ENCODE measurements around the gene ATP6V0D1.

Gene ATP6V0D1

DNA sequence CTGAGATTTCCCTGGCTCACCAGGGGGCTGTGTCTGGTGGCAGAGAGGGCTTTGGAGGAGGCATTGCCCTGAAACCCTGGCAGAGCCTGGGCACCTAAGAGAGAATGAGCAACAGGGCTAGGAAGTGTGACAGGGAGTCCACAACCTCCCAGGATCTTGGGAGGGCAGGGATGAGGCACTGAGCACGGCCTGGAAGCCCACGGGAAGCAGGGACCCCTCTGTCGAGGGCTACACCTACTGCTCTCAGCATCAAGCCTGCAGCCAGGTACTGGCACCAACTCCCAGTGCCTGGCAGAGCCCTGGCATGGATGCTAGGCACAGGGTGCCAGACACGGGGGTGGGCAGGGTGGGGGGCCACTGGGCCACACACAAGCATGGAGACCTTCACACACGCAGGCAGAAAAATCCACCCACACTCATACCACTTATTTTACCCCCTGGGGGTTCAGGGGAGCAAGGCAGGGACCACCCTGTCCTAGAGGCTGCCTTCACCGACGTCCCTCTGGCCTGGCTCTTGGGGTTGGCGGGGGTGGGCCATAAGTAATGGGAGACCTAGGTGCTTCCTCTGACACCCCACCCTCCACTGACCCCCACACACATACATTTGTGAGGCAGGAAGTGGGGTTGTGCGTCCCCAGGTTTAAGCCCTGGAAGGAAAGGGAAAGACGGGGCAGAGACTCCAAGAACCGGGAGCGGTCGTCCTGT, 51.0 kb downstream of the ATP6V0D1 start:
- Histone ChIP-seq H3K9ac (ENCODE audit: low read depth, low read length) (peak overlapping the region; percentile 71; the same call in 1 of the 2 replicates), H3K36me3 (ENCODE audit: insufficient read depth, low read depth, low read length) (no peaks in the 10 kb centered on the region), H3K4me3 (ENCODE audit: low read length) (peak overlapping the region; percentile 70), H3K27me3 (ENCODE audit: insufficient read depth, low read length) (peaks cover 31% of the 10 kb centered on the region), H3K27ac (ENCODE audit: low read length) (no peak overlapping the region), H3K4me1 (ENCODE audit: insufficient read depth, low read length) (peaks cover 32% of the 10 kb centered on the region), H3K9me3 (ENCODE audit: insufficient read depth, low read depth, low read length) (no peaks in the 10 kb centered on the region)

DNA sequence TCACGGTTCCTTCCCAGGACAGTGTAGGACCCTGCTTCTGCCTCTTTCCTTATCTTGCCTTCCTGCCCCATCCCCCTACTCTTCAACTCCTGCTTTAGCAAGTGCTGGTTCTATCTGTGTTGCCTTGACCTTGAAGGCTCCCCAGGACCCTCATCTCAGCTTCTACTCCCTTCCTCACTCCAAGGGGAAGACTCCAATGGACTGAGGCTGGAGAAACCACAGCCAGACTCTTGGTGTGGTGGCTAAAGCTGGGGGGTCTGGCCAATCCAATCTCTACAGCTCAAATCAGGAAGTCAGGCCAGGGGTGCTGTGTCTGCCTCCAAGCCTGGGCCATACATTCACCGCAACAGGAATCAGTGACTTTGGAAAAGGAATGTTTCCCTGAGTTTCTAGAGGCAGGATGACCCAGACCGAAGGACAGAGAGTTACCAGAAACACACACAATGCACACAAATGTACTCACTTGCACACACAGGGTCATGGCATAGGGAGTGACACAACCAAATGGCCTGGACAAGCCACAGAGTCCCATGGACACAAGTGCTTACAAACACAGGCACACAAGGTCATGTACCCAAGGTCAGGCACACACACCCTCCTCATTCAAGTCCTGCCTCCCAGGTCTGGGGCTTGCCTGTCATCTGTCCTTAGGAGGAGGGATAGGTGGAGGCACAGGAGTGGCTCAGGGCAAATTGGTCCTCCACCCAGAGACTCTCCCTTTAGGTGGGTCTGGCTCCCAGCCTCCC, 51.7 kb downstream of the ATP6V0D1 start:
- H3K36me3 ChIP-seq (ENCODE audit: insufficient read depth, low read depth, low read length), result no peaks in the 10 kb centered on the region
- H3K27me3 ChIP-seq (ENCODE audit: insufficient read depth, low read length), result peaks cover 31% of the 10 kb centered on the region
- no peak overlapping the region; the same call in 1 of the 2 replicates for H3K4me3 ChIP-seq (ENCODE audit: low read length)
- H3K9ac ChIP-seq (ENCODE audit: low read depth, low read length), result no peak overlapping the region
- peaks cover 39% of the 10 kb centered on the region for H3K4me1 ChIP-seq (ENCODE audit: insufficient read depth, low read length)
- no peaks in the 10 kb centered on the region for H3K9me3 ChIP-seq (ENCODE audit: insufficient read depth, low read depth, low read length)
- H3K27ac ChIP-seq (ENCODE audit: low read length), result no peak overlapping the region

DNA sequence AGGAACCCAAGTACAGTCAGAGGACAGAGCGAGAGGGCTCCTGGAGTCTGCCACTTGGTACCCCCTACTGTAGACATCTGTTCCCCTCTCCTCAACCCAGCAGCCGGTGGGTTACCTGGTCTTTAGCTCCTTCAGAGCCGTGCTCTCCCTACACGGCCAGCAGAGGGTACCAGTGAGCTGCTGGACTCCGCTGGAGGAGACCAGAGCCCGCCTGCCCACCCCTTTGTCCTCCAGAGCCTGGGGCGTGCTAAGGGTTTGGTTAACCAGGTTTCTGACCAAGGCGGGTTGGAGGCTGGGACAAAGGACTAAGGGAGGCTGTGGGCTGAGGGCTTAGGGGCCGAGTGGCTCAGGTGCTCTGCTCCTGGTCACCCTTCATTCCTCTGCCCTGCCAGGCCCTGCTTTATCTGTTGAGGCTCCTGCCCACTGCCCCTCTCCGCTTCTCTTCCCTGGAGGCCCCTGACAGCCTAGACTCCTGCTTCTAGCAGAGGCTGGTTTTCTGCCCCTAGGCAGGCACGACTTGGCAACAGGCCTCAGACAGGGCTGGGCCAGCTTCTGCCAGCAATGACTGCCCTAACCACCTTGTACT, 52.7 kb downstream of the ATP6V0D1 start:
- H3K27me3 ChIP-seq (ENCODE audit: insufficient read depth, low read length), result peaks cover 31% of the 10 kb centered on the region
- H3K9me3 ChIP-seq (ENCODE audit: insufficient read depth, low read depth, low read length), result no peaks in the 10 kb centered on the region
- H3K9ac ChIP-seq (ENCODE audit: low read depth, low read length), result peak overlapping the region; percentile 34; the same call in 1 of the 2 replicates
- H3K4me1 ChIP-seq (ENCODE audit: insufficient read depth, low read length), result peaks cover 45% of the 10 kb centered on the region
- no peak overlapping the region for H3K27ac ChIP-seq (ENCODE audit: low read length)
- H3K36me3 ChIP-seq (ENCODE audit: insufficient read depth, low read depth, low read length), result no peaks in the 10 kb centered on the region
- no peak overlapping the region for H3K4me3 ChIP-seq (ENCODE audit: low read length)

DNA sequence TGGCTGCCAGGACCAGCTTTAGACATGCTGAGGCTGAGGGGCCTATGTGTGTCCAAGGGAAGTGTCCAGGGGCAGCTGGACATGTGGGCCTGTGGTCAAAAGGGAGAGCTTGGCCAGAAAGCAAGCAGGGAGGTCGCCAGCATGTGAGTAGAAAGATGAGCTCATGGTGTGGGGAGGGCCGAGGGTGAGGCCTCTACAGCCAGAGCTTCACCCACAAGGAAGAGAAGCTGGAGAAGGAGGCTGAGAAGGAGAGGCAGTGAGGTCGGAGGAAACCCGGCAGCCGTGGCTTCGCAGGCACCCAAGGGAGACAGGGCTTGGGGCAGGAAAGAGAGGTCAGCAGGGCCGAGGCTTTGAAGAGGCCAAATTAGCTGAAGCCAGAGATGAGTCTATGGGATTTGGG, 54.0 kb downstream of the ATP6V0D1 start:
- Histone ChIP-seq H3K9me3 (ENCODE audit: insufficient read depth, low read depth, low read length) (no peaks in the 10 kb centered on the region), H3K36me3 (ENCODE audit: insufficient read depth, low read depth, low read length) (no peaks in the 10 kb centered on the region), H3K9ac (ENCODE audit: low read depth, low read length) (no peak overlapping the region), H3K27ac (ENCODE audit: low read length) (no peak overlapping the region), H3K27me3 (ENCODE audit: insufficient read depth, low read length) (peaks cover 31% of the 10 kb centered on the region), H3K4me1 (ENCODE audit: insufficient read depth, low read length) (peaks cover 35% of the 10 kb centered on the region), H3K4me3 (ENCODE audit: low read length) (no peak overlapping the region)

DNA sequence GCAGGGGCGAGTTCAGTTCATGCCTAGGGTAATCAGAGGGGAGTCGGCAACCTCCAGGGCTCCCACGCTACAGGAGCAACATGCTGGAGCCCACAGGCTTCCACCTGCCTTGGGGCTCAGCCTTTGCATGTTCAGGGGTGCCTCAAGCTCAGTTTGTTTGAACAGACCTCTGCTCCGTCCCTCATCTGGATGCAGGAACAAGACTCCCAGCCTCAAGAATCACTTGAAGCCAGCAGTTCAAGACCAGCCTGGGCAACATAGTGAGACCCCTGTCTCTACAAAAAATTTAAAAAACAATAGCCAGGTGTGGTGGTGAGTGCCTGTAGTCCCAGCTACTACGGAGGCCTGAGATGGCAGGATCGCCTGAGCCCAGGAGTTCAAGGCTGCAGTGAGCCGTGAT, 54.9 kb downstream of the ATP6V0D1 start:
- Histone ChIP-seq H3K4me1 (ENCODE audit: insufficient read depth, low read length) (peaks cover 35% of the 10 kb centered on the region), H3K9ac (ENCODE audit: low read depth, low read length) (peak overlapping the region; percentile 79; the same call in 1 of the 2 replicates), H3K4me3 (ENCODE audit: low read length) (no peak overlapping the region), H3K36me3 (ENCODE audit: insufficient read depth, low read depth, low read length) (no peaks in the 10 kb centered on the region), H3K27me3 (ENCODE audit: insufficient read depth, low read length) (peaks cover 25% of the 10 kb centered on the region), H3K27ac (ENCODE audit: low read length) (no peak overlapping the region), H3K9me3 (ENCODE audit: insufficient read depth, low read depth, low read length) (no peaks in the 10 kb centered on the region)

DNA sequence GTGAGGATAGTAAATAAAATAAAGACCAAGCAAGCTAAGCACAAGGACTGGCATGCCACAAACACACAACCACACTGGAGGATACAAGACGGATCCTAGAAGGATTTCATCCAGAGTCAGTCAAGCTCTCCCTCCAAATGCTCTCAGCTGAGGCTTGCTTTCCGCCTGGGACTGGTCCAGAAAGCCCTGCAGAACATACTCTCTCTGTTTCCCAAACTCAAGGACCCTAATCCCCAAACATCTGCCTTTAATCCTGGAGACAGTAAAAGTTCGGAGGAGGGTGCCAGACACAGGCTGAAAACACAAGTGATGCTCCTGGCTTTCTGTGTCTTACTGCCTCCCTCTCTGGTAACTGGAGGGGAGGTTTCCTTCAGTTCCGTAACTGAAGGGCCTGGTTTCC, 55.4 kb downstream of the ATP6V0D1 start:
- H3K27ac ChIP-seq (ENCODE audit: low read length), result peak overlapping the region; percentile 90
- H3K4me3 ChIP-seq (ENCODE audit: low read length), result peak overlapping the region; percentile 55

DNA sequence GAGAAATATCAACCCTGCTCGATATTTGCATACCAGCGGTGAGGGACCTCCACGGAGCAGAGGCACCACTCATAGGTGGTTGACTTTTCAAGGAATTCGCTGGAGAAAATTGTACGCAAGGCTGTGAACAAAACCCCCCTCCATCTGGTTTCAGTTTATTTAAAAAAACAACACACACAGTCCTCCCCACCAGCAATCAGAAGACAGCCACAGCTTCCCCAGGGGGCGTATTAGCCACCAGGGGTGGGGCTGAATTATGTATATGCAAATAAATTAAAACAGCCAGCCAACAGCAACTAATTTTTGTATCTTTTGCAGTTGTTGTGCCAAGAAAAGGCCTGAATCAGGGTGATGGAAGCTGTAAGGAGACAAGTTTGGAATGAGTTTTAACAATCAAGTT, 55.9 kb downstream of the ATP6V0D1 start:
- Histone ChIP-seq H3K27ac (ENCODE audit: low read length) (peak overlapping the region; percentile 90), H3K9me3 (ENCODE audit: insufficient read depth, low read depth, low read length) (no peaks in the 10 kb centered on the region), H3K36me3 (ENCODE audit: insufficient read depth, low read depth, low read length) (no peaks in the 10 kb centered on the region), H3K4me1 (ENCODE audit: insufficient read depth, low read length) (peaks cover 35% of the 10 kb centered on the region), H3K4me3 (ENCODE audit: low read length) (peak overlapping the region; percentile 55), H3K9ac (ENCODE audit: low read depth, low read length) (peak overlapping the region; percentile 79; the same call in 1 of the 2 replicates), H3K27me3 (ENCODE audit: insufficient read depth, low read length) (peaks cover 19% of the 10 kb centered on the region)

More for the DNA sequence above, 55.4 kb downstream of the ATP6V0D1 start:
- Histone ChIP-seq H3K36me3 (ENCODE audit: insufficient read depth, low read depth, low read length) (no peaks in the 10 kb centered on the region), H3K4me1 (ENCODE audit: insufficient read depth, low read length) (peaks cover 35% of the 10 kb centered on the region), H3K27me3 (ENCODE audit: insufficient read depth, low read length) (peaks cover 24% of the 10 kb centered on the region), H3K9ac (ENCODE audit: low read depth, low read length) (peak overlapping the region; percentile 79; the same call in 1 of the 2 replicates), H3K9me3 (ENCODE audit: insufficient read depth, low read depth, low read length) (no peaks in the 10 kb centered on the region)

DNA sequence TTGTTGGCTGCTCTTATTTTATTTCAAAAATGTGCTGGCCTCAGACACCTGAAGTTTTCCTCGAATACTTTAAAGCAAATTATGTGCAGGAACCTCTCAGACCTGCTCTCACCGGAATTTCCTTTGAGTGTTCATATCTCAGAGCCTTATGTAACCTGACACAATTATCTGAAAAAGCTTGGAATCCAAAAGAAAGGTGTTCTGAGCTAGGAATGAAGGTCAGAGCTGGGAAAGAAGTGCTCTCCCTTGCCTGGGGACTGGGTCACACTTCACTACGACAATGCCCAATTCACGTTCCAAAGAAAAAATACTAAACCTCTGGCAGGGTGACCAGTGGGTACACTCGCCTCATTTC, 56.7 kb downstream of the ATP6V0D1 start:
- Histone ChIP-seq H3K9me3 (ENCODE audit: insufficient read depth, low read depth, low read length) (no peaks in the 10 kb centered on the region), H3K27ac (ENCODE audit: low read length) (peak overlapping the region; percentile 90), H3K27me3 (ENCODE audit: insufficient read depth, low read length) (peaks cover 11% of the 10 kb centered on the region), H3K4me1 (ENCODE audit: insufficient read depth, low read length) (peaks cover 35% of the 10 kb centered on the region), H3K4me3 (ENCODE audit: low read length) (peak overlapping the region; percentile 55), H3K9ac (ENCODE audit: low read depth, low read length) (peak overlapping the region; percentile 79; the same call in 1 of the 2 replicates), H3K36me3 (ENCODE audit: insufficient read depth, low read depth, low read length) (no peaks in the 10 kb centered on the region)

DNA sequence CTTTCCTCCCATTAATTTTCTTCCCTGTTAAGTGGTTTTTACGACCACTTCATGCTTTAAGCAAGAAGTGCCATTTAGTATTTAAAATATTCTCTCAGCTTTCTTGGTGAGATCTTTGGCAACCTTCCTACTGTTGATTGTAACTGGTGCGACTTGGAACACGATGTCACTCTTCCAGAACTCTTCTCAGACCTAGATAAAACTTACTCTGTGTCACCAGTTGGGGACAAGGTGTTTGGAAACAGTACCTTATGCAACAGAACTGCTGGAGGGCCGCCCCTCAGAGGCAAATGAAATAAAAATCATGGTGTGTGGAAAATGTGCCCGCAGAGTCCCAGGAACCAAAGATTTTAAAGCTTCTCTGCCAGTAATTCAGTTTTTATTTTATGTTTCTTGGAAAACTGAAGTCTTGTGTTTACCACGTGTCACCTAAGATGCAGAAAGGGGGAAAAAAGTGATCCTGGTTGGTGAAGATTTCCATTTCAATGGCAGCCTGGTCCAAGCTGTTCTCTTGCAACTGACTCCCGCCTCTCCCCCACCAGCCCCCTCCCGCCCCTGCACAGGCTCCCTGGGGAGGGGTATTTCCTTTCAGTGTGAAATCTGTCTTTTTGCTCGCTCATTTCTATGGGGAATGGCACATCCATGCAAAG, 57.2 kb downstream of the ATP6V0D1 start:
- Histone ChIP-seq H3K4me3 (ENCODE audit: low read length) (peak overlapping the region; percentile 55), H3K9ac (ENCODE audit: low read depth, low read length) (peak overlapping the region; percentile 79; the same call in 1 of the 2 replicates), H3K4me1 (ENCODE audit: insufficient read depth, low read length) (peaks cover 35% of the 10 kb centered on the region), H3K36me3 (ENCODE audit: insufficient read depth, low read depth, low read length) (no peaks in the 10 kb centered on the region), H3K27me3 (ENCODE audit: insufficient read depth, low read length) (peaks cover 6% of the 10 kb centered on the region), H3K9me3 (ENCODE audit: insufficient read depth, low read depth, low read length) (no peaks in the 10 kb centered on the region), H3K27ac (ENCODE audit: low read length) (peak overlapping the region; percentile 90)

DNA sequence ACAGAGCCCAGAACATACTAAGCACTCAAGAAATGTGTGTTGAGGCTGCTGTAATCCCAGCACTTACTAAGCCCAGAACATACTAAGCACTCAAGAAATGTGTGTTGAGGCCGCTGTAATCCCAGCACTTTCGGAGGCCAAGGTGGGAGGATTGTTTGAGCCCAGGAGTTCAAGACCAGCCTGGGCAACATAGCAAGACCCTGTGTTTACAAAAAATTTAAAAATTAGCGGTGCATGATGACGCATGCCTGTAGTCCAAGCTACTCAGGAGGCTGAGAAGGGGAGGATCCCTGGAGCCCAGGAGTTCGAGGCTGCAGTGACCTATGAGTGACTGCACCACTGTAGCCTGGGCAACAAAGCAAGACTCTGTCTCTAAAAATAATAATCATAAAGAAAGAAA, 57.9 kb downstream of the ATP6V0D1 start:
- Histone ChIP-seq H3K36me3 (ENCODE audit: insufficient read depth, low read depth, low read length) (no peaks in the 10 kb centered on the region), H3K9me3 (ENCODE audit: insufficient read depth, low read depth, low read length) (no peaks in the 10 kb centered on the region), H3K4me3 (ENCODE audit: low read length) (no peak overlapping the region), H3K27ac (ENCODE audit: low read length) (peak overlapping the region; percentile 80), H3K27me3 (ENCODE audit: insufficient read depth, low read length) (no peaks in the 10 kb centered on the region), H3K9ac (ENCODE audit: low read depth, low read length) (peak overlapping the region; percentile 79; the same call in 1 of the 2 replicates), H3K4me1 (ENCODE audit: insufficient read depth, low read length) (peaks cover 29% of the 10 kb centered on the region)

DNA sequence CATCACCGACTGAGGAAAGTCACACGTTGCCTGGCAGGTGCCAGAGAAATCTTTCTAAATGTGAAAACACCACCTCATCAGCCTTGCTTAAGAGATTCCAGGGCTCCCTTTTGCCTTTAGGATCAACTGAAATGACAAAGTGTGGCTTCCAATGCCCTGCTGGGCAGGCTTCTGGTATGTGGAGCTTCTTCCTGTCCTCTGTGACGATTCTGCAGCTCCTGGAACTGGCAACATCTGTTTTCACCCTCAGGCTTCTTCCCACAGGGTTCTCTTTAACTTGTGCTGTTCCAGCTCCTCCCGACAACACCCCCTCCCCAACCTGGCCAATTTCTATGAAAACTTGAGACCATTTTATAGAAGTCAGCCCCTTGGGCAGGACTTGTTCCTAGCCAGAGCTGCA, 59.9 kb downstream of the ATP6V0D1 start:
- Histone ChIP-seq H3K27ac (ENCODE audit: low read length) (no peak overlapping the region), H3K36me3 (ENCODE audit: insufficient read depth, low read depth, low read length) (no peaks in the 10 kb centered on the region), H3K27me3 (ENCODE audit: insufficient read depth, low read length) (no peaks in the 10 kb centered on the region), H3K9me3 (ENCODE audit: insufficient read depth, low read depth, low read length) (no peaks in the 10 kb centered on the region), H3K9ac (ENCODE audit: low read depth, low read length) (no peak overlapping the region), H3K4me1 (ENCODE audit: insufficient read depth, low read length) (peaks cover 27% of the 10 kb centered on the region), H3K4me3 (ENCODE audit: low read length) (no peak overlapping the region)

All from iPS-20b (cell line).